Lower lobe of right lung (tissue), 2 donors: ENCODE results near the gene ZBTB32. TPM values are rescaled to one million over a fixed set of nuclear protein-coding genes. Genes with fewer than 3 reads are reported as not detected.

ENCODE experiments used
- ATAC-seq, 2 donors: fragments of 200-7000 bp; cut with Tn5 transposase; one replicate each; pipeline ENCODE4 v1.9.1; 2020 to 2022; ENCODE audit warnings: mild to moderate bottlenecking in 2 of 2, moderate library complexity in 2 of 2
- DNase-seq: peaks from one replicate; pipeline ENCODE4 v3.0.0-alpha.2; 2020
- H3K27ac ChIP-seq: fragments of 200-600 bp; one replicate; pipeline ENCODE4 v1.8.0; 2022
- H3K27me3 ChIP-seq: fragments of 200-600 bp; one replicate; pipeline ENCODE4 v1.8.0; 2022; ENCODE audit warnings: low read depth
- H3K36me3 ChIP-seq: fragments of 200-600 bp; one replicate; pipeline ENCODE4 v1.8.0; 2022; ENCODE audit warnings: mild to moderate bottlenecking
- H3K4me1 ChIP-seq: fragments of 200-600 bp; one replicate; pipeline ENCODE4 v1.8.0; 2022
- H3K4me3 ChIP-seq: fragments of 200-600 bp; one replicate; pipeline ENCODE4 v1.8.0; 2022; ENCODE audit warnings: mild to moderate bottlenecking
- H3K9me3 ChIP-seq: fragments of 200-600 bp; one replicate; pipeline ENCODE4 v1.8.0; 2022
- intact Hi-C: fragments of 100-400 bp; cut with DNase I; formaldehyde crosslinking; loops from one replicate; pipeline ENCODE4 v1.11.0; 2022
- total RNA-seq: library from RNA; stranded (reverse); fragmentation: NEBNext Ultra II Directional; extraction: Animal tissue kit (Norgen Biotek cat#: 25700); gene quantifications from one replicate; pipeline ENCODE4 v1.2.1, GENCODE V29; 2021
- TF ChIP-seq, protein P1 (sequence below): fragments of 200-600 bp; IDR thresholded peaks from one replicate; pipeline ENCODE4 v1.8.0; 2022; ENCODE audit warnings: antibody characterized with exemption, mild to moderate bottlenecking
- donor health status: DM: no; HTN: yes; CAD: no; lungs with severe emphysema.

The ZBTB32 gene
- total RNA-seq, 1 donor from 2014 or later: 0.21 TPM

- H3K36me3 ChIP-seq: peaks cover 37% of the 10 kb centered on the region
- no peaks in the 10 kb centered on the region for H3K9me3 ChIP-seq
- no peaks in the 10 kb centered on the region for H3K27me3 ChIP-seq
- peak; percentile 3 to 5 for ATAC-seq
- peaks cover 32% of the 10 kb centered on the region for H3K4me1 ChIP-seq
- H3K4me3 ChIP-seq: peak overlapping the region; percentile 99
- TF ChIP-seq, protein P1, sequence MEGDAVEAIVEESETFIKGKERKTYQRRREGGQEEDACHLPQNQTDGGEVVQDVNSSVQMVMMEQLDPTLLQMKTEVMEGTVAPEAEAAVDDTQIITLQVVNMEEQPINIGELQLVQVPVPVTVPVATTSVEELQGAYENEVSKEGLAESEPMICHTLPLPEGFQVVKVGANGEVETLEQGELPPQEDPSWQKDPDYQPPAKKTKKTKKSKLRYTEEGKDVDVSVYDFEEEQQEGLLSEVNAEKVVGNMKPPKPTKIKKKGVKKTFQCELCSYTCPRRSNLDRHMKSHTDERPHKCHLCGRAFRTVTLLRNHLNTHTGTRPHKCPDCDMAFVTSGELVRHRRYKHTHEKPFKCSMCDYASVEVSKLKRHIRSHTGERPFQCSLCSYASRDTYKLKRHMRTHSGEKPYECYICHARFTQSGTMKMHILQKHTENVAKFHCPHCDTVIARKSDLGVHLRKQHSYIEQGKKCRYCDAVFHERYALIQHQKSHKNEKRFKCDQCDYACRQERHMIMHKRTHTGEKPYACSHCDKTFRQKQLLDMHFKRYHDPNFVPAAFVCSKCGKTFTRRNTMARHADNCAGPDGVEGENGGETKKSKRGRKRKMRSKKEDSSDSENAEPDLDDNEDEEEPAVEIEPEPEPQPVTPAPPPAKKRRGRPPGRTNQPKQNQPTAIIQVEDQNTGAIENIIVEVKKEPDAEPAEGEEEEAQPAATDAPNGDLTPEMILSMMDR: no peak
- DNase-seq: no peak
- peak overlapping the region; percentile 99 for H3K27ac ChIP-seq
- intact Hi-C loops: no loop called here
These were observed 51.4 kb downstream of the ZBTB32 start for GRCh38 chr19:35755550-35756376.

DNA sequence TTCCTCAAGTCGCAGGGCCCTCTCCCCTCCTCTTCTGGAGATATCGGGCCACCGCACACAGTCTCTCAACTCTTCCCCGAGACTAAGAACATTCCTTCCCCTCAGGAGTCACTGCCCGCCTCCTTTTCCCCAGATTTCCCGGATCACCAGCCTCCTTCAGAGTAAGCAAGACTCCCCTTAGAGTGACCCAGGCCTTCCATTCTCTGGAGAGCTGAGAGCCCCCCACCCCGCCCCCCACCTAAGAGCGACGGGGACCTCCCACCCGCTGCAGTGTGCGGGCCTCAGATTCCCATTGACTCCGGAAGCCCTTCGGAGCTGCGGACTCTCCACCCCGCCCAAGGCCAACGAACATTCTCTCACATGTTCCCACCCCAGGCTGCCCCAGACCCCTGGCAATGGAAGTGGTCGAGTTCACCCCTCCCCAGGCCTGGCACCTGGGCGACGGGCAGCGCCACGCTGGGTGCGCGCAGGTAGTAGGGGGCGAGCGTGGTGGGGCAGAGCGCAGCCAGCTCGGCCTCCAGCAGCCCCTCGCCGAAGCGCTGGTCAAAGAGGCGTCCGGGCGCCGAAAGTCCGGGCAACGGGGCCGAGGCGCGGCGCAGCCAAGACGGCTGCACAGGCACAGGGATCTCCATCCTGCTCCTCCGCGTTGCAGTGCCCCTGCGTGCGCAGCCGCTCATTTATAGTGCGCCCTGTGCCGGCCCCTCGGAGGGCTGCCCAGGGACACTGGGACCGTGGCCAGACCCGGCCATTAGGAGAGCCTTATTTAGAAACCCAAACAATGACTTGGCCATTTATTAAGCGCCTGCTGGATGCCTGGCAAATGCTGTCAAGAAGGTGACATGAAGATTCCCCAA, 52.2 kb downstream of the ZBTB32 start, which contains the start of gene HSPB6:
TSS of gene HSPB6 (minus strand) at position 653 of the 854 bp plus-strand sequence. CDS start at position 632, 21 bp downstream.
- H3K4me3 ChIP-seq: peak within 1 kb of the TSS; percentile 99
- H3K27ac ChIP-seq: peak within 1 kb of the TSS; percentile 99
- no peaks in the 10 kb centered on the region for H3K9me3 ChIP-seq
- H3K36me3 ChIP-seq: peaks cover 38% of the 10 kb centered on the region
- peak; percentile 53 for DNase-seq
- intact Hi-C loops: no loop called here
- TF ChIP-seq, protein P1: no peak
- ATAC-seq: no peak
- no peaks in the 10 kb centered on the region for H3K27me3 ChIP-seq
- peaks cover 32% of the 10 kb centered on the region for H3K4me1 ChIP-seq

GRCh38 chr19:35757231-35757748, 52.9 kb downstream of the ZBTB32 start:
- Histone ChIP-seq H3K27me3 (no peaks in the 10 kb centered on the region), H3K4me1 (peaks cover 32% of the 10 kb centered on the region), H3K9me3 (no peaks in the 10 kb centered on the region), H3K4me3 (peak overlapping the region; percentile 99), H3K27ac (peak overlapping the region; percentile 99), H3K36me3 (peaks cover 38% of the 10 kb centered on the region)
- TF ChIP-seq, protein P1: no peak
- intact Hi-C loops: no loop called here
- ATAC-seq: peak; percentile 21 to 53
- no peak for DNase-seq

- DNase-seq (peak; percentile 99), ATAC-seq (peak; percentile 97 to 98)
- Histone ChIP-seq H3K36me3 (peaks cover 35% of the 10 kb centered on the region), H3K27ac (peak within 1 kb of the TSS; percentile 99), H3K9me3 (no peaks in the 10 kb centered on the region), H3K27me3 (no peaks in the 10 kb centered on the region), H3K4me1 (peaks cover 32% of the 10 kb centered on the region), H3K4me3 (peak within 1 kb of the TSS; percentile 99)
- TF ChIP-seq, protein P1: no peak
- intact Hi-C loops: no loop called here
These were observed 53.6 kb downstream of the ZBTB32 start, which contains the start of gene PROSER3 for GRCh38 chr19:35757749-35758608. PROSER3 (plus strand) TSS chr19:35758176; CDS start chr19:35758216, 40 bp downstream.
